Measurements from ENCODE around the gene ALDH1A2.

Gene ALDH1A2

GRCh38 chr15:57909388-57909787 lies 156.1 kb downstream of the ALDH1A2 start:
- no peak overlapping the region for H3K4me2 ChIP-seq (ENCODE audit: low read length)
- no peak overlapping the region for H3K27ac ChIP-seq (ENCODE audit: low read length)
- TF ChIP-seq EZH2phosphoT487 (IDR thresholded peaks at IDR 0.05; ENCODE audit: low read depth) (no peak), CTCF (IDR thresholded peaks at IDR 0.05; ENCODE audit: low read depth, low read length) (no peak)
- H3K36me3 ChIP-seq (replicated peaks; ENCODE audit: low read depth, low read length) = no peaks in the 10 kb centered on the region
- no peaks in the 10 kb centered on the region for H3K4me1 ChIP-seq (ENCODE audit: low read length)
- H3K9me3 ChIP-seq (ENCODE audit: insufficient read depth, low read length) = no peaks in the 10 kb centered on the region
- H3K9ac ChIP-seq (ENCODE audit: low read length) = no peak overlapping the region
- H3K79me2 ChIP-seq (ENCODE audit: low read length) = no peaks in the 10 kb centered on the region
- no peaks in the 10 kb centered on the region for H4K20me1 ChIP-seq (ENCODE audit: insufficient read depth, low read length)
- no peak overlapping the region for H3K4me3 ChIP-seq (ENCODE audit: low read length)
- 0 out of 2 replicates have a peak, but pooled peaks cover 4% of the 10 kb centered on the region for H3K27me3 ChIP-seq (ENCODE audit: low read depth, low read length)
- H2AFZ ChIP-seq (ENCODE audit: low read depth, low read length) = no peak overlapping the region

- TF ChIP-seq EZH2phosphoT487 (IDR thresholded peaks at IDR 0.05; ENCODE audit: low read depth) (no peak), CTCF (IDR thresholded peaks at IDR 0.05; ENCODE audit: low read depth, low read length) (no peak)
- no peaks in the 10 kb centered on the region for H3K4me1 ChIP-seq (ENCODE audit: low read length)
- H4K20me1 ChIP-seq (ENCODE audit: insufficient read depth, low read length) = no peaks in the 10 kb centered on the region
- H3K27ac ChIP-seq (ENCODE audit: low read length) = no peak overlapping the region
- H3K79me2 ChIP-seq (ENCODE audit: low read length) = no peaks in the 10 kb centered on the region
- H3K9me3 ChIP-seq (ENCODE audit: insufficient read depth, low read length) = no peaks in the 10 kb centered on the region
- H3K4me3 ChIP-seq (ENCODE audit: low read length) = no peak overlapping the region
- H3K36me3 ChIP-seq (replicated peaks; ENCODE audit: low read depth, low read length) = no peaks in the 10 kb centered on the region
- no peaks in the 10 kb centered on the region for H3K27me3 ChIP-seq (ENCODE audit: low read depth, low read length)
- H2AFZ ChIP-seq (ENCODE audit: low read depth, low read length) = no peak overlapping the region
- no peak overlapping the region for H3K9ac ChIP-seq (ENCODE audit: low read length)
- no peak overlapping the region for H3K4me2 ChIP-seq (ENCODE audit: low read length)
These were observed 161.9 kb downstream of the ALDH1A2 start for GRCh38 chr15:57903626-57904025.

Measured in OCI-LY3 (cell line).